Panc1 (cell line): ENCODE data around the gene MAST4. TPM values are rescaled to one million over a fixed set of nuclear protein-coding genes. Genes with fewer than 3 reads are reported as not detected.

Source experiments
- ATAC-seq: fragments of 200-7000 bp; cut with Tn5 transposase; 2 replicates; pipeline ENCODE4 v1.9.1; 2020; ENCODE audit warnings: mild to moderate bottlenecking, moderate library complexity
- BruUV-seq: library from RNA; stranded (reverse); fragments of 400-500 nt; replicated peaks from 2 replicates; lab custom pipeline; 2021; lab: Mats Ljungman, UMichigan
- CTCF ChIA-PET: fragments of 300-600 bp; sonication (Branson Sonifier 250); formaldehyde crosslinking; loops from one replicate; lab custom pipeline; 2022; ENCODE audit warnings: antibody characterized with exemption; lab: Charles Lee
- POLR2A ChIA-PET: fragments of 300-600 bp; sonication (Branson Sonifier 250); formaldehyde crosslinking; loops from one replicate; lab custom pipeline; 2022; ENCODE audit warnings: antibody characterized with exemption; lab: Charles Lee
- DNase-seq: peaks from one replicate; pipeline ENCODE4 v3.0.0-alpha.2; 2010; ENCODE audit warnings: low read depth, low spot score
- H3K27ac ChIP-seq: 2 replicates; pipeline ENCODE4 v1.5.1; 2011; ENCODE audit warnings: mild to moderate bottlenecking, low read length, inconsistent platforms
- H3K27me3 ChIP-seq: fragments of 200-500 bp; sonication (Bioruptor generic); 2 replicates; pipeline ENCODE4 v1.6.0; 2014; ENCODE audit warnings: low read length, inconsistent platforms; ENCODE audit not compliant: control insufficient read depth, insufficient read depth
- H3K36me3 ChIP-seq: fragments of 200-500 bp; sonication (Bioruptor generic); 2 replicates; pipeline ENCODE4 v1.5.1; 2014; ENCODE audit warnings: inconsistent platforms, mild to moderate bottlenecking, low read length, moderate library complexity; ENCODE audit not compliant: control insufficient read depth, insufficient read depth
- H3K4me1 ChIP-seq: 2 replicates; pipeline ENCODE4 v1.5.1; 2011; ENCODE audit warnings: inconsistent platforms, mild to moderate bottlenecking, low read length, moderate library complexity; ENCODE audit not compliant: control insufficient read depth, insufficient read depth
- H3K4me3 ChIP-seq, 2 experiments: 2 replicates each; pipeline ENCODE4 v1.5.1; 2011 to 2012; ENCODE audit warnings: low read depth in 2 of 2, low read length in 2 of 2, mild to moderate bottlenecking in 2 of 2, inconsistent platforms in 1 of 2, moderate library complexity in 1 of 2
- H3K9me3 ChIP-seq: fragments of 200-500 bp; sonication (Bioruptor generic); 2 replicates; pipeline ENCODE4 v1.5.1; 2014; ENCODE audit warnings: low read depth, mild to moderate bottlenecking, inconsistent platforms, low read length, moderate library complexity; ENCODE audit not compliant: control insufficient read depth, insufficient read depth
- POLR2AphosphoS5 ChIP-seq: IDR thresholded peaks from 2 replicates; pipeline ENCODE4 v1.6.1; 2012; ENCODE audit warnings: mild to moderate bottlenecking, low read depth, low read length, moderate library complexity
- SIN3A ChIP-seq: IDR thresholded peaks from 2 replicates; pipeline ENCODE4 v1.6.1; 2012; ENCODE audit warnings: low read depth, mild to moderate bottlenecking, low read length, moderate library complexity, borderline replicate concordance; ENCODE audit not compliant: insufficient read depth
- TCF7L2 ChIP-seq: IDR thresholded peaks from 2 replicates; pipeline ENCODE4 v1.6.1; 2011; ENCODE audit warnings: mild to moderate bottlenecking, low read depth, low read length, inconsistent platforms
- in situ Hi-C: cut with HindIII; loops from 2 replicates; pipeline ENCODE4 v1.10.0; 2016; ENCODE audit warnings: low sequenced_read_pairs, low pct_unique_long_range_greater_than_20kb
- intact Hi-C: fragments of 100-400 bp; cut with micrococcal nuclease; formaldehyde crosslinking; loops from one replicate; pipeline ENCODE4 v1.10.0; 2022; ENCODE audit not compliant: unreplicated experiment
- total RNA-seq: library from RNA; stranded (reverse); gene quantifications from one replicate; pipeline ENCODE4 v1.2.1, GENCODE V29; 2021; ENCODE audit not compliant: unreplicated experiment
- TF ChIP-seq, protein P1 (sequence below), 2 experiments: IDR thresholded peaks; 2 replicates each; pipeline ENCODE4 v1.6.1; 2011 to 2012; ENCODE audit warnings: low read depth in 2 of 2, control low read depth in 1 of 2, low read length in 1 of 2, mild to moderate bottlenecking in 1 of 2, moderate library complexity in 1 of 2; ENCODE audit not compliant: insufficient read depth in 1 of 2
- TF ChIP-seq, protein P2 (sequence below): fragments of 450-650 bp; IDR thresholded peaks from 2 replicates; pipeline ENCODE4 v1.5.1; 2017; ENCODE audit warnings: mild to moderate bottlenecking

MAST4 gene
- total RNA-seq, 1 experiment from 2014 or later: 1.8 TPM

DNA sequence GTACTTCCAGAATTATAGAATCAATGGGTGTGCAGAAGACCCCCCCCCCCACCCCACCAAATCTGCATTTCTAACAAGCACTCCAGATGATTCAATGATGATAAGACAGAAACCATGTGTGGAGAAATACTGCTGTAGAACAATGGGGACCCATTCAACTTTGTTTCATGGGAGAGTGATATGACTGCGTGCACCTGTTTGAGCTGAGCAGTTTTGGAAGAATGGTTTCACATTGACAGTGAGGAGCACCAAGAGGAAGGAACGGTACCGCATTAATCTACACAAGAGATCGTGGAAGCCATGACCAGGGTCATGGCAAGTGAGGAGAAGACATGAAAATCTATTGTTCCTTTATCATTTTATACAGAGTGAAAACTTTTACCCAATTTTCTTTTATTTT, 397.7 kb downstream of the MAST4 start:
- in situ Hi-C loops: no loop called here

DNA sequence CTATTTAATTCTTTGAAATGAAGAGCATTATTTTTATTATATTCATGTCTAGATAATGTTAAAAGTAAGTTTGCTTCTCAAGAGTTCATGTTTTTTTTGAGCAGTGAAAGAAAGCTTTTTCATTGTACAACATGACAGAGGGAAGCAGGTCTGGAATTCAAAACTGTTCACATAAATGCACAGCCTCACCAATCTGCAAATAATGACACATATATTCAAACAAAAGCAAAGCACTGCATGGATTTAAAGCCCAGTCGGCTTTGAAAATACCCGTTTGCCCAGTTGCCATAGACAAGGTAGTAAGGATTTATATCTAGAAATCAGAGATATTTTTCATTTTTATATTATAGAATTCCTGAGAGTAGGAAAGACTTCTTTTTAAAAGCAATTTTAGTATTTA, 398.6 kb downstream of the MAST4 start:
- Histone ChIP-seq H3K4me1 (no peaks in the 10 kb centered on the region), H3K27me3 (no peaks in the 10 kb centered on the region), H3K36me3 (no peaks in the 10 kb centered on the region), H3K27ac (no peak overlapping the region), H3K9me3 (no peaks in the 10 kb centered on the region), H3K4me3 (no peak overlapping the region)
- CTCF ChIA-PET: interaction anchor here (0.7 kb wide), 1 partner anchor 171 kb away, joined by 3 read pairs; no protein-coding TSS in a partner anchor
- BruUV-seq: no TSS peak
- intact Hi-C loops: no loop called here
- TF ChIP-seq, protein P1, sequence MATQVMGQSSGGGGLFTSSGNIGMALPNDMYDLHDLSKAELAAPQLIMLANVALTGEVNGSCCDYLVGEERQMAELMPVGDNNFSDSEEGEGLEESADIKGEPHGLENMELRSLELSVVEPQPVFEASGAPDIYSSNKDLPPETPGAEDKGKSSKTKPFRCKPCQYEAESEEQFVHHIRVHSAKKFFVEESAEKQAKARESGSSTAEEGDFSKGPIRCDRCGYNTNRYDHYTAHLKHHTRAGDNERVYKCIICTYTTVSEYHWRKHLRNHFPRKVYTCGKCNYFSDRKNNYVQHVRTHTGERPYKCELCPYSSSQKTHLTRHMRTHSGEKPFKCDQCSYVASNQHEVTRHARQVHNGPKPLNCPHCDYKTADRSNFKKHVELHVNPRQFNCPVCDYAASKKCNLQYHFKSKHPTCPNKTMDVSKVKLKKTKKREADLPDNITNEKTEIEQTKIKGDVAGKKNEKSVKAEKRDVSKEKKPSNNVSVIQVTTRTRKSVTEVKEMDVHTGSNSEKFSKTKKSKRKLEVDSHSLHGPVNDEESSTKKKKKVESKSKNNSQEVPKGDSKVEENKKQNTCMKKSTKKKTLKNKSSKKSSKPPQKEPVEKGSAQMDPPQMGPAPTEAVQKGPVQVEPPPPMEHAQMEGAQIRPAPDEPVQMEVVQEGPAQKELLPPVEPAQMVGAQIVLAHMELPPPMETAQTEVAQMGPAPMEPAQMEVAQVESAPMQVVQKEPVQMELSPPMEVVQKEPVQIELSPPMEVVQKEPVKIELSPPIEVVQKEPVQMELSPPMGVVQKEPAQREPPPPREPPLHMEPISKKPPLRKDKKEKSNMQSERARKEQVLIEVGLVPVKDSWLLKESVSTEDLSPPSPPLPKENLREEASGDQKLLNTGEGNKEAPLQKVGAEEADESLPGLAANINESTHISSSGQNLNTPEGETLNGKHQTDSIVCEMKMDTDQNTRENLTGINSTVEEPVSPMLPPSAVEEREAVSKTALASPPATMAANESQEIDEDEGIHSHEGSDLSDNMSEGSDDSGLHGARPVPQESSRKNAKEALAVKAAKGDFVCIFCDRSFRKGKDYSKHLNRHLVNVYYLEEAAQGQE (IDR thresholded peaks at IDR 0.05; ENCODE audit: insufficient read depth in 1 of 2, low read depth in 2 of 2, low read length in 1 of 2): no peak
- TF ChIP-seq, protein P2, sequence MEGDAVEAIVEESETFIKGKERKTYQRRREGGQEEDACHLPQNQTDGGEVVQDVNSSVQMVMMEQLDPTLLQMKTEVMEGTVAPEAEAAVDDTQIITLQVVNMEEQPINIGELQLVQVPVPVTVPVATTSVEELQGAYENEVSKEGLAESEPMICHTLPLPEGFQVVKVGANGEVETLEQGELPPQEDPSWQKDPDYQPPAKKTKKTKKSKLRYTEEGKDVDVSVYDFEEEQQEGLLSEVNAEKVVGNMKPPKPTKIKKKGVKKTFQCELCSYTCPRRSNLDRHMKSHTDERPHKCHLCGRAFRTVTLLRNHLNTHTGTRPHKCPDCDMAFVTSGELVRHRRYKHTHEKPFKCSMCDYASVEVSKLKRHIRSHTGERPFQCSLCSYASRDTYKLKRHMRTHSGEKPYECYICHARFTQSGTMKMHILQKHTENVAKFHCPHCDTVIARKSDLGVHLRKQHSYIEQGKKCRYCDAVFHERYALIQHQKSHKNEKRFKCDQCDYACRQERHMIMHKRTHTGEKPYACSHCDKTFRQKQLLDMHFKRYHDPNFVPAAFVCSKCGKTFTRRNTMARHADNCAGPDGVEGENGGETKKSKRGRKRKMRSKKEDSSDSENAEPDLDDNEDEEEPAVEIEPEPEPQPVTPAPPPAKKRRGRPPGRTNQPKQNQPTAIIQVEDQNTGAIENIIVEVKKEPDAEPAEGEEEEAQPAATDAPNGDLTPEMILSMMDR: no peak
- TF ChIP-seq POLR2AphosphoS5 (no peak), SIN3A (no peak), TCF7L2 (no peak)
- ATAC-seq: peak; percentile 78; the same call in 1 of the 2 replicates
- DNase-seq: no peak
- in situ Hi-C loops: no loop called here
- POLR2A ChIA-PET: no interaction called here

More for the DNA sequence above, 397.7 kb downstream of the MAST4 start:
- intact Hi-C loops: no loop called here
- TF ChIP-seq TCF7L2 (no peak), SIN3A (no peak), POLR2AphosphoS5 (no peak)
- TF ChIP-seq, protein P2: no peak
- TF ChIP-seq, protein P1 (IDR thresholded peaks at IDR 0.05; ENCODE audit: insufficient read depth in 1 of 2, low read depth in 2 of 2, low read length in 1 of 2): no peak
- H3K27ac ChIP-seq: no peak overlapping the region
- ChIA-PET POLR2A (no interaction called here), CTCF (interaction anchor here (0.7 kb wide), 1 partner anchor 172 kb away, joined by 3 read pairs; no protein-coding TSS in a partner anchor)
- H3K4me3 ChIP-seq: no peak overlapping the region
- no peaks in the 10 kb centered on the region for H3K4me1 ChIP-seq
- no peaks in the 10 kb centered on the region for H3K27me3 ChIP-seq
- H3K9me3 ChIP-seq: no peaks in the 10 kb centered on the region
- BruUV-seq: no TSS peak
- no peak for ATAC-seq
- no peak for DNase-seq
- no peaks in the 10 kb centered on the region for H3K36me3 ChIP-seq
